ENCODE measurements around the gene FBXO31. TPM values are rescaled to one million over a fixed set of nuclear protein-coding genes. Genes with fewer than 3 reads are reported as not detected.
A peak's percentile ranks its signal among the peaks of the same experiment; 100 is the strongest.

The FBXO31 gene
- total and polyA plus RNA-seq, 7 donors: 15.0 to 120 (median 86.7) TPM

DNA sequence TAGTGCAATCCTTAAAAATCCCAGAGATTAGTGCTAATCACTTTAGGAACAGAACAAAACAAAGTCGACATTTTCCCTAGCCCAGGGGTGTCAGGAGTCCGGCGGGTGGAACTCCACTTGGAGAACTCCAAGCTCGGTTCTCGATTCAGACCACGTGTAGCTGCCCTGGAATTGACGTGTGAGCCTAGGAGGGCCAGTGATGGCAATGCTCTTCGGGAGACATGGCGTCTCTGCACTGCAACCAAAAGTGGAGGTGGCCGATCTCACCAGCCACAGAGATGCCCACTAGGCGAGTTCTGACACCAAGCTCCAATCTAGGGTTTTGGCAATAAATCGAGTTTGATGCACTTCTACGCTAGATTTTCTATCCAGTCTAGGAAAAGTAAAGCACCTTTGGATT, 26.2 kb upstream of the FBXO31 start:
- intact Hi-C loops (cut with DNase I): loop anchor here (10.0 kb wide), 1 partner anchor 135 kb away; no protein-coding TSS in a partner anchor
- DNase-seq: peak; percentile 36
- no peak overlapping the region for H3K27ac ChIP-seq
- no peak overlapping the region for H3K4me3 ChIP-seq
- H3K36me3 ChIP-seq: peaks cover 16 to 99% (median 44%) of the 10 kb centered on the region in 4 donors
- H3K27me3 ChIP-seq: no peaks in the 10 kb centered on the region
- H3K9me3 ChIP-seq: no peaks in the 10 kb centered on the region
- no peaks in the 10 kb centered on the region for H3K4me1 ChIP-seq
- TF ChIP-seq POLR2AphosphoS5 (IDR thresholded peaks at IDR 0.05): no peak
- 93 to 94% methylated on average over 13 of the region's 13 CpGs for WGBS, 2 donors

DNA sequence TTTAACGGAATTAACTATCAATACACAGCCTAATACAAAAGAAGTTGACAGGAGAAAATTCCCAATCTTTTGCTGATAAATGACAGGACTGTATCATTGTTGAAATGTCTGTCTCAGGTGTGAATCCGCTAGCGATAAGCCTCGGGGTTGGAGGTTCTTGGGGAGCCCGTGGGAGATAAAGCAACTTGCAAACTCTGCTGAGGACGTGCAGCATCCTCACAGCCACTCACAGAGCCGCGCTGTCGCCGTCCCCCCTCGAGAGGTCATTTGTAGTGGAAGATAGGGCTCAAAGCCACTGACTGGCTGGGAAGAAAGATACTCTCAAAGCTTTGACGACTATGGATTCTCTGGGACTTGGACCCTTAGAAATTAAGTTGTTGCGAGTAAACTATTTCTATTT, 25.6 kb upstream of the FBXO31 start:
- intact Hi-C loops (cut with DNase I): no loop called here
- peak; percentile 25 for DNase-seq
- H3K36me3 ChIP-seq: peaks cover 22 to 99% (median 46%) of the 10 kb centered on the region in 4 donors
- no peak overlapping the region for H3K27ac ChIP-seq
- H3K4me1 ChIP-seq: no peaks in the 10 kb centered on the region
- no peaks in the 10 kb centered on the region for H3K27me3 ChIP-seq
- H3K4me3 ChIP-seq: no peak overlapping the region
- H3K9me3 ChIP-seq: no peaks in the 10 kb centered on the region
- WGBS, 2 donors: 95% methylated on average over 13 of the region's 13 CpGs
- no peak for TF ChIP-seq POLR2AphosphoS5 (IDR thresholded peaks at IDR 0.05)
- no peak for TF ChIP-seq POLR2A (IDR thresholded peaks at IDR 0.05)
- TF ChIP-seq EP300 (IDR thresholded peaks at IDR 0.05): no peak
- TF ChIP-seq CTCF (IDR thresholded peaks at IDR 0.05): no peak

GRCh38 chr16:87407511-87408112, 24.0 kb upstream of the FBXO31 start:
- peaks cover 26 to 99% (median 51%) of the 10 kb centered on the region in 4 donors for H3K36me3 ChIP-seq
- TF ChIP-seq EP300 (IDR thresholded peaks at IDR 0.05) (peak in 2 of 4 donors; percentile 3 to 79), CTCF (IDR thresholded peaks at IDR 0.05) (no peak), POLR2AphosphoS5 (IDR thresholded peaks at IDR 0.05) (peak in 1 of 4 donors; percentile 44)
- WGBS, 2 donors: 82% methylated on average over 26 of the region's 26 CpGs
- DNase-seq: peak; percentile 69
- peak overlapping the region in 2 of 4 donors; percentile 33 to 67 for H3K27ac ChIP-seq
- no peak overlapping the region for H3K4me3 ChIP-seq
- no peaks in the 10 kb centered on the region for H3K4me1 ChIP-seq
- intact Hi-C loops (cut with DNase I): no loop called here
- H3K9me3 ChIP-seq: no peaks in the 10 kb centered on the region
- H3K27me3 ChIP-seq: no peaks in the 10 kb centered on the region

DNA sequence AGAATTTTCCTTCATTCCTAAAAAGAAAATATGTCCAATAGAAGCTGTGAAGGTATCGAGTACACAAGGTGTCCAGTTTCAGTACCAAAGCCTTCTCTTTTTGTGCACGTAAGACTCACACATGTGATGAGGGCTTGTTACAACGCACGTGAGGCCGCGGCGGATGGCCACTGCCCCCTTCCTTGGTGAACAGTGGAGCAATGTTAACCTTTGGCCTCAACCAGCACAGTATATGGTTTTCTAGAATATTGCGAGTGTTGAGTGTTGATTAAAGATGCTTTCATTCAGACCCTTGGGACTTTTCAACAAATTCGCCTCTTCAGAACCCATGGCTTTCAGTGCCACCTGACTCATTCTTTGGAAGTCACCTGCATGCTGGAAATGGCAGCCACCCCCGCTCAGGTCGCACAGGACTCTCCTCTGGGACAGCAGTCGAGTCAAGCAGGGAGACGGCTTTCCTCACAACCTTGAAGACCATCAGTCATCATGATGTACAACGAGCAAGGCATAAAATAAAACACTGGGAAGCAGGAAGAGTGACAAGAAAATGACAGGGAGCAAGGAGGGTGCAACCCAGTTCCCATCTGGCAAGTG, 23.0 kb upstream of the FBXO31 start:
- no peak overlapping the region for H3K4me3 ChIP-seq
- peaks cover 27 to 96% (median 46%) of the 10 kb centered on the region in 4 donors for H3K36me3 ChIP-seq
- no peaks in the 10 kb centered on the region for H3K27me3 ChIP-seq
- H3K27ac ChIP-seq: peak overlapping the region in 3 of 4 donors; percentile 19 to 33 (median 25)
- intact Hi-C loops (cut with DNase I): no loop called here
- peak; percentile 58 for DNase-seq
- TF ChIP-seq POLR2AphosphoS5 (IDR thresholded peaks at IDR 0.05) (no peak), POLR2A (IDR thresholded peaks at IDR 0.05) (no peak), EP300 (IDR thresholded peaks at IDR 0.05) (no peak), CTCF (IDR thresholded peaks at IDR 0.05) (no peak)
- no peaks in the 10 kb centered on the region for H3K9me3 ChIP-seq
- WGBS, 2 donors: 94% methylated on average over 14 of the region's 14 CpGs
- H3K4me1 ChIP-seq: no peaks in the 10 kb centered on the region

- H3K27ac ChIP-seq: no peak overlapping the region
- peaks cover 17 to 96% (median 42%) of the 10 kb centered on the region in 4 donors for H3K36me3 ChIP-seq
- DNase-seq: peak; percentile 66
- no peak for TF ChIP-seq CTCF (IDR thresholded peaks at IDR 0.05)
- no peak for TF ChIP-seq POLR2AphosphoS5 (IDR thresholded peaks at IDR 0.05)
- TF ChIP-seq POLR2A (IDR thresholded peaks at IDR 0.05): no peak
- TF ChIP-seq EP300 (IDR thresholded peaks at IDR 0.05): no peak
- no peaks in the 10 kb centered on the region for H3K9me3 ChIP-seq
- intact Hi-C loops (cut with DNase I): no loop called here
- H3K4me1 ChIP-seq: no peaks in the 10 kb centered on the region
- WGBS, 2 donors: 92 to 96% methylated on average over 19 of the region's 19 CpGs
- H3K4me3 ChIP-seq: no peak overlapping the region
- H3K27me3 ChIP-seq: no peaks in the 10 kb centered on the region
These were observed 21.4 kb upstream of the FBXO31 start for GRCh38 chr16:87404764-87405625.

All from sigmoid colon (tissue), 7 donors.